Fibroblast of the aortic adventitia (primary cell): ENCODE data around the gene GNAS-AS1. TPM values are rescaled to one million over a fixed set of nuclear protein-coding genes. Genes with fewer than 3 reads are reported as not detected.
"Not testable (repeated sequence)": the region's sequence is repeated elsewhere in the genome, so short reads cannot be mapped to it uniquely, and the experiment has no call there.

Experiments
- DNase-seq: peaks from one replicate; pipeline ENCODE4 v3.0.0-alpha.2; 2010; ENCODE audit warnings: low read depth
- H3K4me3 ChIP-seq: 2 replicates; pipeline ENCODE4 v1.5.1; 2011; ENCODE audit warnings: low read depth, mild to moderate bottlenecking, control low read depth, low read length, moderate library complexity
- total RNA-seq: library from RNA; depleted of rRNA; stranded (reverse); fragments of >200 nt; gene quantifications from 2 replicates; pipeline ENCODE4 v1.2.3, GENCODE V29; 2012; ENCODE audit warnings: low replicate concordance
- TF ChIP-seq, protein P1 (sequence below): IDR thresholded peaks from 2 replicates; pipeline ENCODE4 v1.5.1; 2011; ENCODE audit warnings: mild to moderate bottlenecking, low read length, control low read depth, inconsistent platforms; ENCODE audit not compliant: insufficient read depth

Gene GNAS-AS1
- total RNA-seq, 1 donor, result 0.81 TPM

GRCh38 chr20:58837717-58838116 is 13.0 kb downstream of the GNAS-AS1 start:
- DNase-seq, result no peak
- H3K4me3 ChIP-seq, result no peak overlapping the region
- TF ChIP-seq, protein P1, sequence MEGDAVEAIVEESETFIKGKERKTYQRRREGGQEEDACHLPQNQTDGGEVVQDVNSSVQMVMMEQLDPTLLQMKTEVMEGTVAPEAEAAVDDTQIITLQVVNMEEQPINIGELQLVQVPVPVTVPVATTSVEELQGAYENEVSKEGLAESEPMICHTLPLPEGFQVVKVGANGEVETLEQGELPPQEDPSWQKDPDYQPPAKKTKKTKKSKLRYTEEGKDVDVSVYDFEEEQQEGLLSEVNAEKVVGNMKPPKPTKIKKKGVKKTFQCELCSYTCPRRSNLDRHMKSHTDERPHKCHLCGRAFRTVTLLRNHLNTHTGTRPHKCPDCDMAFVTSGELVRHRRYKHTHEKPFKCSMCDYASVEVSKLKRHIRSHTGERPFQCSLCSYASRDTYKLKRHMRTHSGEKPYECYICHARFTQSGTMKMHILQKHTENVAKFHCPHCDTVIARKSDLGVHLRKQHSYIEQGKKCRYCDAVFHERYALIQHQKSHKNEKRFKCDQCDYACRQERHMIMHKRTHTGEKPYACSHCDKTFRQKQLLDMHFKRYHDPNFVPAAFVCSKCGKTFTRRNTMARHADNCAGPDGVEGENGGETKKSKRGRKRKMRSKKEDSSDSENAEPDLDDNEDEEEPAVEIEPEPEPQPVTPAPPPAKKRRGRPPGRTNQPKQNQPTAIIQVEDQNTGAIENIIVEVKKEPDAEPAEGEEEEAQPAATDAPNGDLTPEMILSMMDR, result no peak

- no peak for DNase-seq
- TF ChIP-seq, protein P1, result no peak
- no peak overlapping the region for H3K4me3 ChIP-seq
Measured at GRCh38 chr20:58836616-58837204, 14.0 kb downstream of the GNAS-AS1 start.

- TF ChIP-seq, protein P1, result no peak
- DNase-seq, result no peak
Measured at GRCh38 chr20:58835231-58835630, 15.5 kb downstream of the GNAS-AS1 start.

DNA sequence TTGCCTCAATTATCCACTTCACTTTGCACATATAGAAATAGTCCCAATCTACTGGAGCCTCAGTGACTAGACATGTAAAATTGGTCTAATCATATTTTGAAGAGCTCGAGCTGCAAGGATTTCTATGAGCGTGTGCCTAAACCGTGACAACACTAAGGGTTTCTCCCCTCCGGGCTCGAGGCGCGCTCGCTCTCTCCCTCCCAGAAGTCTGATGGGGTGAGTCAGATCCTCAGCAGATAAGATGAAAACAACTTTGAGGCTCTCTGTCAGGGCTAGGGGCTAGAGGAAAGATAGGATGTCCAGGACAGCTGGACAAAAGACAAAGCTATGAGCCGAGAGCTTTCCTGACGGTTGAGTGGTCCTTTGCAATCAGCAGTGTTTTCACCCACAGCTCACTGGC is 16.8 kb downstream of the GNAS-AS1 start:
- TF ChIP-seq, protein P1, result no peak
- no peak for DNase-seq
- no peak overlapping the region for H3K4me3 ChIP-seq

More at GRCh38 chr20:58835231-58835630, 15.5 kb downstream of the GNAS-AS1 start:
- H3K4me3 ChIP-seq, result no peak overlapping the region

- TF ChIP-seq, protein P1, result no peak
- DNase-seq, result no peak
- H3K4me3 ChIP-seq, result no peak overlapping the region
Measured at GRCh38 chr20:58832457-58832856, 18.2 kb downstream of the GNAS-AS1 start.

DNA sequence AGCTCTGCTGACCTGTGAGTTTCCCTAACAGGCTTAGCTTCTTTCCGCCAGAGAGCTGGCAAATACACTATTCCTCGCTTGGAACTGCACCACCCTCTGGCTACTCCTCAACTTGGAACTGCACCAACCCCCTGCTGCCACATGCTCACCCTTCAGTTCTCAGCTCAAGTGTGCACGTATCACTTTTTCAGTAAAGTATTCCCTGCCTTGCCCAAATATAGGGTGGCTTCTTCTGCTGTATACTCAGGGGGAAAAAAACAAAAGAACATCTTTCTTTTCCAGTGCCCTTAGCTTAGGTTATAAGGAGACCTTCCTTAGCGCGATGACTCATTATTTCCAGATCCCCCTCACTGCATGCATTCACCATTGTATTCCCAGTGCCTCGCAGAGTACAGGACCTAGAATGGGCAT is 21.2 kb downstream of the GNAS-AS1 start:
- TF ChIP-seq, protein P1, result no peak
- peak; percentile 66 for DNase-seq
- H3K4me3 ChIP-seq, result no peak overlapping the region

DNA sequence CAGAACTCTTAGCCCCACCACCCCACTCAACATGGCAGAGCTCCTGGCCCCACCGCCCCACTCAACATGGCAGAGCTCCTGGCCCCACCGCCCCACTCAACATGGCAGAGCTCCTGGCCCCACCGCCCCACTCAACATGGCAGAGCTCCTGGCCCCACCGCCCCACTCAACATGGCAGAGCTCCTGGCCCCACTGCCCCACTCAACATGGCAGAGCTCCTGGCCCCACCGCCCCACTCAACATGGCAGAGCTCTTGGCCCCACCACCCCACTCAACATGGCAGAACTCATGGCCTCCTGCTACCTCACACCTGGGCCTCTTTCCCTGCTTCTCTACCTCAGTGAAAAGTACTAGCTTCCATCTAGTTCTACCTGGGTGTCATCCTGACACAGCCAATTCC is 21.9 kb downstream of the GNAS-AS1 start:
- H3K4me3 ChIP-seq, result not testable (repeated sequence)

More for the DNA sequence above, 21.9 kb downstream of the GNAS-AS1 start:
- not testable (repeated sequence) for DNase-seq
